ENCODE measurements around the gene PCNX1.
A peak's percentile ranks its signal among the peaks of the same experiment; 100 is the strongest.

The PCNX1 gene

DNA sequence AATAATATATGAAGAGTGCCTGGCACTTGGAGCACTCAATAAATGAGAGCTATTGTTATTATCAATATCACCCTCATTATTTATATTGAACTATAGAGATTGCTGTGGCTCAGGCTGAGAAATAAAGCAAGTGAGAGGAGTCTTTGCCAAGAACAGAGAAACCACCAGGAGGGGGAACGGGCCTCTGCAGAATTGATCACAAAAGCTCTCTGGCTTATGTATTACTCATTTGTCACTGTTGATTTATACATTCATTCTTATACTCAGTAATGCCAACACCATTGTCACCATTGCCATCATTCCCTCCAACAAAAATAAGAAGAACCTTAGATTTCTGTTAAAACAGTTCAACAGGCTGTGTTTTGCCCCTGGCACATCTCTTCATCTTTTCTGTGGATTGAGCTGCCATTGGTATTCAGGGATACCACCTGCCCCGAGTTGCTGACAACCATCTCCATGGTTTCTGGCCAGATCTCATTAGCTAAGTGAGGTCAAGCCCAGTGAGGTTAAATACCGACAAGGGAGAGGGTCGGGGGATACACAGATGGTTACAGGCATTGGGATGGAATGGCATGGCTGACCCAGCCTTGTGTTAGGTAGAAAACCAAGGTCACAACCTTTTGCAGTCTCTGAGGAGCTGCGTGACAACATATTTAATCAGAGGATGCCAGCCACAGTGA, 21.8 kb upstream of the PCNX1 start:
- TF ChIP-seq, protein P1, sequence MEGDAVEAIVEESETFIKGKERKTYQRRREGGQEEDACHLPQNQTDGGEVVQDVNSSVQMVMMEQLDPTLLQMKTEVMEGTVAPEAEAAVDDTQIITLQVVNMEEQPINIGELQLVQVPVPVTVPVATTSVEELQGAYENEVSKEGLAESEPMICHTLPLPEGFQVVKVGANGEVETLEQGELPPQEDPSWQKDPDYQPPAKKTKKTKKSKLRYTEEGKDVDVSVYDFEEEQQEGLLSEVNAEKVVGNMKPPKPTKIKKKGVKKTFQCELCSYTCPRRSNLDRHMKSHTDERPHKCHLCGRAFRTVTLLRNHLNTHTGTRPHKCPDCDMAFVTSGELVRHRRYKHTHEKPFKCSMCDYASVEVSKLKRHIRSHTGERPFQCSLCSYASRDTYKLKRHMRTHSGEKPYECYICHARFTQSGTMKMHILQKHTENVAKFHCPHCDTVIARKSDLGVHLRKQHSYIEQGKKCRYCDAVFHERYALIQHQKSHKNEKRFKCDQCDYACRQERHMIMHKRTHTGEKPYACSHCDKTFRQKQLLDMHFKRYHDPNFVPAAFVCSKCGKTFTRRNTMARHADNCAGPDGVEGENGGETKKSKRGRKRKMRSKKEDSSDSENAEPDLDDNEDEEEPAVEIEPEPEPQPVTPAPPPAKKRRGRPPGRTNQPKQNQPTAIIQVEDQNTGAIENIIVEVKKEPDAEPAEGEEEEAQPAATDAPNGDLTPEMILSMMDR (IDR thresholded peaks at IDR 0.05; ENCODE audit: low read depth, low read length), result no peak
- H3K4me3 ChIP-seq (ENCODE audit: low read depth, low read length), result no peak overlapping the region

DNA sequence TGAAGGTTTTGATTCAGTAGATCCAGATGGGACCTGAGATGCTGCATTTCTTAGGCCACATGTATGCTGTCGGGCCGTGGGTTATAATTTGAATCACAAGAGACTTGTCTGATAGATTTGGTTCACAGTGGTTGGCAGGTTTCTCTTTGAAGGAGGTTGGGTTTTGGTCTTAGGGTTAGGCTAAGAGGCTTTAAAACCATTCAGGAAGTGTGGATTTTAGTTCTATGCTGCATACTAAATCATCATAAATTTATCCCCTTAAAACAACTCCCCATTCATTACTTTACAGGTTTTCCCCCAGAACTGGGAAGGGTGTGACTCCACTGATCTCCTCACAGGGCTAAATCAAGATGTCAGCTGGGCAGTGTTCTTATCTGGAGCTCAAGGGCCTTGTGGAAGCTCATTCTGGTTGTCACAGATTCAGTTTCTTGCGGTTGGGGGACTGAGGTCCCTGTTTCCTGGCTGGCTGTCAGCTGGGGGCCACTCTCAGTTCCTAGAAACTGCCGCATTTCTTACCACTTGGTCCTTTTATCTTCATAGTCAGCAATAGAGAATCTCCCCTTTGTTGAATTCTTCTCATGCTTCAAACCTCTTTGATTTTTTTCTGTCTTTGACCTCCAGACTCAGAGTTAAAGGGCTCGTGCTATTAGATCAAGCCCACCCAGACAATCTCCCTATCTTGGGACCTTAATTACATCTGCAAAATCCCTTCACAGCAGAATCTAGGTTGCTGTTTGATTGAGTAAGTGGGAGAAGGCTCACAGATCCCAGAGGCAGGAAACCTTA, 20.6 kb upstream of the PCNX1 start:
- no peak overlapping the region; the same call in 1 of the 2 replicates for H3K4me3 ChIP-seq (ENCODE audit: low read depth, low read length)
- TF ChIP-seq, protein P1 (IDR thresholded peaks at IDR 0.05; ENCODE audit: low read depth, low read length), result no peak

DNA sequence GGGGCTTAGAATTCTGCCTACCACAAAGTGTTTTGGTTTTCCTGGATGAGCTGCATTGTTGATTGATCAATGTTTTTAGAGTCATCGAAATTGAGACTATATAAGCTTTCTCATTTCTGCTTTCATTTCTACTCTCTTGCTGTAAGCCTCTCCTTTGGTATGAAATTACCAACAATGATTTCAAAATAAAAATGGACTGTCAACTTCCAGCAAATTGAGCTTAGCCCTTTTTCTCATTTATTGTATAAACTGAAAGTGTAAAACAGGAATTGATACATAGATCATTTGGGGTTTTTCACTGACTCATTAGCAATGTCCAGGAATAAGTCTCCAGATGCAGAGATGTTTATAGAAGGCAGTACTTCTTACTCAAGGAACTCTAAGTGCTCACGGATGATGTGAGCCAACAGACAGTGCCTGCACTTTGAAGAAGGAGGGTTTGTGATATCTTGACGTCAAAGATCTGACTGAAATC, 20.0 kb upstream of the PCNX1 start:
- TF ChIP-seq, protein P1 (IDR thresholded peaks at IDR 0.05; ENCODE audit: low read depth, low read length), result no peak
- H3K4me3 ChIP-seq (ENCODE audit: low read depth, low read length), result peak overlapping the region; percentile 17

DNA sequence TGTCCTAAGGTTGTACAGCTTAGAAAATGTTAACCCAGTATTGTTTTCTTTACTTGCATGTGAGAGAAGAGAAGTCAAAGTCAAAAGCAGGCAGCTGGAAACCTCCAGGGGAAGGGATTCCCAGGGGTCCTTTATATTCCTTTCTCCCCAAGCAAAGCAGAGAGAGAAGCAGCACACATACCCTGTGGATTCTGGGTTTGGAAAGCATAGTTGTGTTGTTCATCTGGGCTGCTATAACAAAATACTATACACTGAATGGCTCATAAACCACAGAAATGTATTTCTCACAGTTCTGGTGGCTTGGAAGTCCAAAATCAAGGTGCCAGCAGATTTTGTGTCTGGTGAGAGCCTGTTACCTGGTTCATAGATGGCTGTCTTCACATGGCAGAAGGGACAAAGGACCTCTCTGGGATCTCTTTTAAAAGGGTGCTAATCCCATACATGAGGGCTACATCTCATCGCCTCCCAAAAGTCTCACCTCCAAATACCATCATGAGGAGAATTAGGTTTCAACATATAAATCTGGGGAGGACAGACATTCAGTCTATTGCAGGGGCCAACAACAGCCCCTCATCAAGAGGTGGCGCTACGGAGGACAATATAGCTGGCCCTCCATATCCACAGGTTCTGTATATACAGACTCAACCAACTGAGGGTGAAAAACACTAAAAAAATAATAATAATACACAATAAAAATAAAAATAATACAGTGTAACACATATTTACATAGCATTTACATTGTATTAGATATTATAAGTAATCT, 19.3 kb upstream of the PCNX1 start:
- H3K4me3 ChIP-seq (ENCODE audit: low read depth, low read length), result no peak overlapping the region
- TF ChIP-seq, protein P1 (IDR thresholded peaks at IDR 0.05; ENCODE audit: low read depth, low read length), result no peak

DNA sequence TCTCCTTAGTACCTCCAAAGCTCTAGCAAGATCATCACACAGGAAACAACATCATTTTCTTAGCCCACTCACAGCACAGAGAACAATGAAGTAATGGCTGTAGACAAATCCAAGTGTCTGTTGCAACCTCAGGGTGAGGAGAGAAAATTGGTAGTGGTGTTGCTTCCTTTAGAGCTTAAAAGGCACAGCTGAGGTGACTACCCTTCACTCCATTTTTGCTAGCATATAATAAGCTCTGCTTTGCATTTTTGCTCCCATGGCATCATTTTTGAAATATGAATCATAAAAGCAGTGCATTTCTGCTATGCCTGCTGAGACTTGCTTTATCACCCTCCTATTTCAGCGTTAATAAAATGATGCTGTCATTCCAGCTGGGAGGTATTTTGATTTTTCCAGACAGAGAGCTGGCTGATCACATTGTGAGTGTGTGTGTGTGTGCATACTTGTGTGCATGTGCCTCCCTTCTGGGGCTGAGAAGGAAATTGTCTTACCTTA, 18.5 kb upstream of the PCNX1 start:
- H3K4me3 ChIP-seq (ENCODE audit: low read depth, low read length), result no peak overlapping the region

DNA sequence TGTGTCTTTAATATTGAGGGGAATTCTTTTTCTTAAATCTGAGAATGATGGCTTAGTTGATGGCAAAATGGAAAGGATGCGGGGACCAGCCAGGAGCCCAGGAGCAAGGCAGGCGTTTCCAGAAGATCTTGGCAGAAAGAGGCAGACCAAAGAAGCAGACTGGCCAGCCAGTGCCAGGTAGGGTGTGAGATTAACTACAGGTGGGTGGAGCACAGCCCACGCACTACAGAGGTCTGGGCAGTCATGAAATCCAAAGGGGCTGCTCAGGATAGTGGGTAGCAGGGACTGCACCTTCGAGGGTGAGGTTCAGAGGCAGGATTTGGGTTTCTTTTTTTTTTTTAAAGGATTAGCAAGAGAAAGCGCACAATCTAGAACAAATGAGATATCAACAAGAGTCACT, 17.7 kb upstream of the PCNX1 start:
- no peak overlapping the region for H3K4me3 ChIP-seq (ENCODE audit: low read depth, low read length)
- TF ChIP-seq, protein P1 (IDR thresholded peaks at IDR 0.05; ENCODE audit: low read depth, low read length), result no peak

More for the DNA sequence above, 18.5 kb upstream of the PCNX1 start:
- TF ChIP-seq, protein P1 (IDR thresholded peaks at IDR 0.05; ENCODE audit: low read depth, low read length), result no peak
